Measurements from ENCODE around the gene KPNA2. TPM values are rescaled to one million over a fixed set of nuclear protein-coding genes. Genes with fewer than 3 reads are reported as not detected.
"Not testable (repeated sequence)": the region's sequence is repeated elsewhere in the genome, so short reads cannot be mapped to it uniquely, and the experiment has no call there.

KPNA2 gene
- total and polyA plus RNA-seq, 10 donors = 12.4 to 49.2 (median 32.3) TPM

GRCh38 chr17:67995570-67996263, 39.8 kb upstream of the KPNA2 start:
- Histone ChIP-seq H3K27me3 (replicated peaks in 1 of 7) (peaks cover 0 to 26% (median 0%) of the 10 kb centered on the region in 7 donors), H3K4me3 (peak overlapping the region; percentile 37 to 92 (median 50)), H3K36me3 (no peaks in the 10 kb centered on the region), H3K27ac (peak overlapping the region in 7 of 8 donors; percentile 3 to 29 (median 16)), H3K9me3 (no peaks in the 10 kb centered on the region), H3K4me1 (peaks cover 12 to 44% (median 38%) of the 10 kb centered on the region in 6 donors)
- TF ChIP-seq POLR2AphosphoS5 (IDR thresholded peaks at IDR 0.05) = peak in 1 of 3 donors; percentile 19
- TF ChIP-seq CTCF (IDR thresholded peaks at IDR 0.05 in 8 of 11, conservative IDR thresholded peaks at IDR 0.05 in 3 of 11) = no peak
- intact Hi-C loops (cut with DNase I; ENCODE audit: low total_unique reads) = no loop called here
- WGBS, 5 donors = 0 to 2% (median 1%) methylated on average over 31 to 43 of the region's 43 CpGs
- peak; percentile 83 for DNase-seq

- peak within 1 kb of the TSS; percentile 37 to 92 (median 50) for H3K4me3 ChIP-seq
- peaks cover 12 to 44% (median 38%) of the 10 kb centered on the region in 6 donors for H3K4me1 ChIP-seq
- H3K27me3 ChIP-seq (replicated peaks in 1 of 7) = peaks cover 0 to 26% (median 0%) of the 10 kb centered on the region in 7 donors
- WGBS, 5 donors = 25 to 32% (median 30%) methylated on average over 25 of the region's 25 CpGs
- intact Hi-C loops (cut with DNase I; ENCODE audit: low total_unique reads); H3K9me3 ChIP-seq; H3K36me3 ChIP-seq: not testable (repeated sequence)
- H3K27ac ChIP-seq = peak within 1 kb of the TSS in 7 of 8 donors; percentile 3 to 29 (median 16)
- peak; percentile 59 for DNase-seq
These were observed 39.0 kb upstream of the KPNA2 start, which contains the start of gene C17orf58 for GRCh38 chr17:67996301-67997171. Gene C17orf58, minus strand, starts transcription at chr17:67996469. Its CDS starts 271 bp downstream, at chr17:67996198.

GRCh38 chr17:67998466-67998865, 37.1 kb upstream of the KPNA2 start:
- H3K4me1 ChIP-seq = peaks cover 8 to 31% (median 28%) of the 10 kb centered on the region in 6 donors
- H3K4me3 ChIP-seq = no peak overlapping the region
- peaks cover 0 to 26% (median 0%) of the 10 kb centered on the region in 7 donors for H3K27me3 ChIP-seq (replicated peaks in 1 of 7)
- intact Hi-C loops (cut with DNase I; ENCODE audit: low total_unique reads) = no loop called here
- 84 to 92% (median 87%) methylated on average over 2 of the region's 2 CpGs for WGBS, 5 donors
- DNase-seq = no peak
- H3K9me3 ChIP-seq = no peaks in the 10 kb centered on the region
- no peaks in the 10 kb centered on the region for H3K36me3 ChIP-seq
- no peak for TF ChIP-seq POLR2AphosphoS5 (IDR thresholded peaks at IDR 0.05)
- TF ChIP-seq CTCF (IDR thresholded peaks at IDR 0.05 in 8 of 11, conservative IDR thresholded peaks at IDR 0.05 in 3 of 11) = no peak
- no peak for TF ChIP-seq POLR2A (IDR thresholded peaks at IDR 0.05)
- no peak overlapping the region for H3K27ac ChIP-seq

- H3K27me3 ChIP-seq (replicated peaks in 1 of 7) = peaks cover 0 to 26% (median 0%) of the 10 kb centered on the region in 7 donors
- H3K27ac ChIP-seq = no peak overlapping the region
- TF ChIP-seq POLR2A (IDR thresholded peaks at IDR 0.05) = no peak
- no peak for TF ChIP-seq POLR2AphosphoS5 (IDR thresholded peaks at IDR 0.05)
- TF ChIP-seq CTCF (IDR thresholded peaks at IDR 0.05 in 8 of 11, conservative IDR thresholded peaks at IDR 0.05 in 3 of 11) = no peak
- no peaks in the 10 kb centered on the region for H3K36me3 ChIP-seq
- intact Hi-C loops (cut with DNase I; ENCODE audit: low total_unique reads) = no loop called here
- no peak for DNase-seq
- no peaks in the 10 kb centered on the region for H3K9me3 ChIP-seq
- H3K4me1 ChIP-seq = peaks cover 8 to 25% (median 23%) of the 10 kb centered on the region in 6 donors
- H3K4me3 ChIP-seq = no peak overlapping the region
- 91 to 100% (median 97%) methylated on average over 3 of the region's 3 CpGs for WGBS, 5 donors
These were observed 36.1 kb upstream of the KPNA2 start for GRCh38 chr17:67999291-67999911.
